Thymus (tissue), 14 donors: ENCODE data around the gene MRE11. TPM values are rescaled to one million over a fixed set of nuclear protein-coding genes. Genes with fewer than 3 reads are reported as not detected.
A peak's percentile ranks its signal among the peaks of the same experiment; 100 is the strongest.

Source experiments
- DNase-seq, 9 donors: peaks; one replicate each; pipeline ENCODE4 v3.0.0-alpha.2; 2013; ENCODE audit warnings: low spot score in 9 of 9, low read depth in 6 of 9, missing footprints in 1 of 9
- H3K27ac ChIP-seq, 2 donors: one replicate each; pipeline ENCODE4 v1.5.1; 2013; ENCODE audit warnings: control low read depth in 1 of 2, low read depth in 1 of 2, low read length in 1 of 2, mild to moderate bottlenecking in 1 of 2, moderate library complexity in 1 of 2
- H3K27me3 ChIP-seq, 2 donors: one replicate each; pipeline ENCODE4 v1.5.1; 2013; ENCODE audit warnings: low read length in 1 of 2; ENCODE audit not compliant: control insufficient read depth in 2 of 2, insufficient read depth in 1 of 2
- H3K36me3 ChIP-seq, 2 donors: one replicate each; pipeline ENCODE4 v1.5.1; 2013; ENCODE audit warnings: low read length in 1 of 2, mild to moderate bottlenecking in 1 of 2, moderate library complexity in 1 of 2; ENCODE audit not compliant: control insufficient read depth in 2 of 2, insufficient read depth in 2 of 2
- H3K4me1 ChIP-seq, 2 donors: one replicate each; pipeline ENCODE4 v1.5.1; 2013; ENCODE audit warnings: low read length in 2 of 2; ENCODE audit not compliant: control insufficient read depth in 2 of 2, insufficient read depth in 2 of 2
- H3K4me3 ChIP-seq, 2 donors: one replicate each; pipeline ENCODE4 v1.5.1; 2013; ENCODE audit warnings: low read length in 2 of 2, control low read depth in 1 of 2, mild to moderate bottlenecking in 1 of 2
- H3K9me3 ChIP-seq, 2 donors: one replicate each; pipeline ENCODE4 v1.5.1; 2013; ENCODE audit warnings: low read length in 1 of 2, mild to moderate bottlenecking in 1 of 2; ENCODE audit not compliant: control insufficient read depth in 2 of 2, insufficient read depth in 1 of 2
- whole genome bisulfite sequencing: extraction: QIAGEN DNeasy Blood & Tissue Kit; methylation state at CpG from one replicate; pipeline ENCODE4 v1.1.7; 2013; 5-methylcytosine and 5-hydroxymethylcytosine counted together
- long read RNA-seq, 10 donors: transcript quantifications; one replicate each; lab custom pipeline, GENCODE V29; 2026
- polyA plus RNA-seq: library from polyadenylated mRNA; stranded (reverse); fragments of 200-250 nt; gene quantifications from one replicate; pipeline ENCODE4 v1.2.3, GENCODE V29; 2013
- total RNA-seq: library from RNA; stranded (reverse); fragments of 120-200 nt; gene quantifications from one replicate; pipeline ENCODE4 v1.2.4, GENCODE V29; 2013
- donor health status: healthy.

MRE11 gene
- total RNA-seq (26.8 TPM), polyA plus RNA-seq (11.7 TPM)
- long read RNA-seq, donor 1 = 0 reads
- long read RNA-seq, donor 2 = 0 reads
- long read RNA-seq, donor 3 = 0 reads
- long read RNA-seq, donor 4, full-length matches to known transcripts = 3 of 26 reads
- long read RNA-seq, donor 4, partial matches to known transcripts = 23 of 26 reads
- long read RNA-seq, donor 4, other reads (novel, unspliced or antisense) = 0 of 26 reads
- long read RNA-seq, donor 5, full-length matches to known transcripts = 1 of 6 reads
- long read RNA-seq, donor 5, partial matches to known transcripts = 5 of 6 reads
- long read RNA-seq, donor 5, other reads (novel, unspliced or antisense) = 0 of 6 reads
- long read RNA-seq, donor 6, full-length matches to known transcripts = 1 of 1 reads
- long read RNA-seq, donor 6, partial matches to known transcripts = 0 of 1 reads
- long read RNA-seq, donor 6, other reads (novel, unspliced or antisense) = 0 of 1 reads
- long read RNA-seq, donor 7, full-length matches to known transcripts = 1 of 1 reads
- long read RNA-seq, donor 7, partial matches to known transcripts = 0 of 1 reads
- long read RNA-seq, donor 7, other reads (novel, unspliced or antisense) = 0 of 1 reads
- long read RNA-seq, donor 8 = 0 reads
- long read RNA-seq, donor 9 = 0 reads
- long read RNA-seq, donor 10, full-length matches to known transcripts = 1 of 1 reads
- long read RNA-seq, donor 10, partial matches to known transcripts = 0 of 1 reads
- long read RNA-seq, donor 10, other reads (novel, unspliced or antisense) = 0 of 1 reads

DNA sequence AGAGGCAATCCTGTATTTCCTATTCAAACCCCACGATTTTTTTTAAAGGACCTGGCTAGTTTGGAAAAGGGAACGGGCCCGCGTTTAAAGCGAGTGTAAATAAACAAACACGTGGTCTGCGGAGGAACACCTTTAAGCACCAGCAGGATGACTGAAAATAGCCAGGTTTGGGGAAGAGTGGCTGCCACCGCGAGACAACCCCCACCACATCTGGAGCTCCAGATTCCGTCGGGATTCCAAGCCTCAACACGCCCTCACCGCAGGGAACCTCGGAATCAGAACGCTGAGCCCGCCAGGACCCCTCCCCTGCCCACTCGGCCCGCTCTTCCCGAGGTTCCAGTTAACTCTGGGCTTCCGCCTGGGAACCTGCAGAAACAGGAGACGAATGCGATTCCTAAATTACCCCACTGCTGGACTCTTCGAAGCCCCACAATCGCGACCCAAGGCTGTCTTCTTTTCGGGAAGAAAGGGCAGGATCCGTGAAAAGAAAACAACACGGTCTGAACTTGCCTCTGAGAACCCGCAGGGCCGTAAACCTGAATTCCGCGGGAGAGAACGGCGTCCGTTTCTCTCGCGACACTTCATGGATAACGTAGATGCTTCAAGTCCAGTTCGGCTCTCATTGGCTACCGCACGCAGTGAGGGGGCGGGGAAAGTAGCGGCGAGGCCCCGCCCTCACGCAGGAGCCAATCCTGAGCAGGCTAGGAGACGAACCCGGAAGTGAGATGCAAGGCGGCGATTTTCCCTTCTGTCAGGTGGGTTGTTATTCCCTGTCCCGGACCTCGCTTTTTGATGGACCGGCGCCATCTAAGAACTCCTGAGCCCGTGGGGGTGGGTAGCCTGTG, at the start of gene MRE11, which contains the start of gene ANKRD49:
MRE11 (minus strand) TSS at position 564 of the 845 bp plus-strand sequence. CDS start 1,043 bp downstream, outside the sequence.
ANKRD49 (plus strand) TSS at position 704 of the 845 bp plus-strand sequence. CDS start 2,710 bp downstream, outside the sequence.
- Histone ChIP-seq H3K4me3 (peak within 1 kb of the TSS; percentile 75 to 82), H3K36me3 (peaks cover 17 to 34% of the 10 kb centered on the region in 2 donors), H3K27ac (peak within 1 kb of the TSS; percentile 85 to 89), H3K27me3 (no peaks in the 10 kb centered on the region), H3K4me1 (peaks cover 0 to 4% of the 10 kb centered on the region in 2 donors), H3K9me3 (no peaks in the 10 kb centered on the region)
- WGBS = under 1% methylated on average over 55 of the region's 55 CpGs
- peak; percentile 94 to 99 (median 97) for DNase-seq

DNA sequence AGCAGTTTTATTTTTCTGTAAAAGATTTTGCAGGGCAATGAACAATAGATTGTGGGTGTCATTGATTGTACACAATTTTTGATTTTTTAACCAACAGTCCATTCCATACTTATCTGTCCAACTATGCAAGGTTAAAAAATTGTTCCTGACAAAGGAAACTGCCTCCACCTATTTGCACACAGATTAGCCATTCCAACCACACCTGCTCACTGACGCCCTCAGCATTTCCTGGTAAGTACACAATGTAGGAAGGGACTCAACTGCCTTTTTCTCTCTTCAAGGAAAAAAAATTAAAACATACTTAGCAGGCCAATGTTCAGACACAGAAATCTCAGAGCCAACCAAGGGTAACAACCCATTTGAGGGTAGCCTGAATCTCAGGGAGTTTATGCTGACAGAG, 45.8 kb upstream of the MRE11 start:
- Histone ChIP-seq H3K27ac (no peak overlapping the region), H3K4me1 (peaks cover 0 to 9% of the 10 kb centered on the region in 2 donors), H3K9me3 (no peaks in the 10 kb centered on the region), H3K27me3 (no peaks in the 10 kb centered on the region), H3K36me3 (no peaks in the 10 kb centered on the region), H3K4me3 (no peak overlapping the region)
- WGBS = 47% methylated on average over 1 of the region's 1 CpG
- DNase-seq = no peak

DNA sequence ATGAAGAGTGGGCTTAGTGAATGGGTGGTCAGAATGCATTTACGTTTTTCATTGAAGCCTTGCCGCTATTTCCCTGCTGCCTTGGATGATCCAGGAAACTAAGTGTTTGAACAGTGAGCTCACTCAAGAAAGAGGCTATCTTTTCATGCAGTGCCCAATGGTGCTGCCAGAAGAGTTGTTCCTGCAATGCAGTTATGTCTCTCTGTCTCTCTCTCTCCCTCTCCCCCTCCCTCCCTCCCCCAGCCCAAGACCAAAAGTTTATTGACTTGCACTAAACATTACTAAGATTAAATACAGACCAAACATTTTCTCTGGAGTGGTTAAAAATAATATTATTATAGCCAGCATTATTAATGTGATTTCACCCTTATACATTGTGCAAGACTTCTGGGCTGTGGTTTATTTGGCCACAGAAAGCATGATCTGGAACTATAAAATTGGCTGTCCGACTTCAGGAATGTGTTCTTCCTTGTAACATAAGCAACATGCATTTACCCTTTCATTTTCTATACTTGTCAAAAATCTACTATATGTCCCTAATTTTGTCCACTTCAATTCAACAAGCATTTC, 43.5 kb upstream of the MRE11 start:
- no peaks in the 10 kb centered on the region for H3K9me3 ChIP-seq
- WGBS = 94% methylated on average over 3 of the region's 3 CpGs
- H3K27me3 ChIP-seq = no peaks in the 10 kb centered on the region
- no peak overlapping the region for H3K27ac ChIP-seq
- no peak for DNase-seq
- H3K4me1 ChIP-seq = no peaks in the 10 kb centered on the region
- no peak overlapping the region for H3K4me3 ChIP-seq
- no peaks in the 10 kb centered on the region for H3K36me3 ChIP-seq

DNA sequence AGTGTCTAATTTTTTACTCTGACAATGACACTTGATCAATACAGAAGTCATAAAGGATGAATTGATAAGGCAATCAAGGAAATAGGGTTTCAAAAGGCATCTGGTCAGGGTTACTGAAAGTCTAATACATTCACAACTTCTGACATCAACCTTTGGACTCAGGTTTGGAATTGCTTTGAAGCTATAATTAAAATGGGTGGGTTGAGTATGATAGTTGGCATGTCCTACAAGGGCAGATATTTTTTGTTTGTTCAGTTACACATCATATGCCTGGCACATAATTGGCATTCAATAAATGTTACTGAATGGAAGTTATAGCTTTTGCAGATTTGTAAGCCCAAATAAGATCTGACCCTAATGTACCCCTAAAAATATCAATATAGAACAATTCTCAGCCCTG, 42.7 kb upstream of the MRE11 start:
- Histone ChIP-seq H3K4me3 (no peak overlapping the region), H3K9me3 (no peaks in the 10 kb centered on the region), H3K27ac (no peak overlapping the region), H3K4me1 (no peaks in the 10 kb centered on the region), H3K27me3 (no peaks in the 10 kb centered on the region), H3K36me3 (no peaks in the 10 kb centered on the region)
- DNase-seq = no peak

DNA sequence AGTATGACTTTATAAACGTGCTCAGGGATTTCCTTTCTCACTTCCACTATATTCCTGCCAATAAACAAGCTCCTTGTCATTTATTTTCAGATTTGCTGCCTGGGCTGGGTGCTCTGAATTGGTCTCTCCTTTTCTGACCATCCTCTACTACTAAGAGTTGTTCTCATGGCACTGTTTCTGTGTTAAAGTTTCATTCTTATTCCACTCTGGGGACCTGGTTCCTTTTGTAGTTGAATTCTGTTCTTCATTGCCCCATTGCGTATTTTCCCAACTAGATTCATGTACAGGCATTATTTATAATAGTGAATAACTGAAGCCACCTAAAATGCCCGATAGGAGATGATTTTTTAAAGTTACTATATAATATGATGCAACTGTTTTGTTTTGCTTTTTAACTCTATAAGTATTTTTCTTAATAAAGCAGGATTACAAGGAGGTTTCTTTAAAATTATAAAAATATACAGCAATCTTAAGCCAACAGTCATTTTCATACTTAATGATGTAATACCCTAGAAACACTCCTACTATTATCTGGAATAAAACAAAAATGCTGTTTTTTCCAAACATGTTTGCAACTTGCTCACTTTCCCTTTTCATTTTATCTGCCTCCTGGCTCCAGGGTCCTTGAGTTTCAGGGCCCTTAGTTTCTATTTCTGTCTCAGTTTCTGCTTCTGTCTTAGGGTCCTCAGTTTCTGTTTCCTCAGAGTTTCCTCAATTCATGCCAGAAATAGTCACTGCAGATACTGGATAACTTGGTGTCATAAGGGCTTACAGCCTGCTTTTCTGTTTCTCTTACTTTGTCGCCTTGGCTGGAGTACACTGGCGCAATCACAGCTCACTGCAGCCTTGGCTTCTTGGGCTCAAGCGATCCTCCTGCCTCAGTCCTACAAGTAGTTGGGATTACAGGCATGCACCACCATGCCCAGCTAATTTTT, 40.3 kb upstream of the MRE11 start:
- Histone ChIP-seq H3K9me3 (no peaks in the 10 kb centered on the region), H3K27ac (no peak overlapping the region), H3K36me3 (no peaks in the 10 kb centered on the region), H3K4me1 (no peaks in the 10 kb centered on the region), H3K27me3 (no peaks in the 10 kb centered on the region), H3K4me3 (no peak overlapping the region)
- WGBS = 88% methylated on average over 6 of the region's 6 CpGs
- no peak for DNase-seq

DNA sequence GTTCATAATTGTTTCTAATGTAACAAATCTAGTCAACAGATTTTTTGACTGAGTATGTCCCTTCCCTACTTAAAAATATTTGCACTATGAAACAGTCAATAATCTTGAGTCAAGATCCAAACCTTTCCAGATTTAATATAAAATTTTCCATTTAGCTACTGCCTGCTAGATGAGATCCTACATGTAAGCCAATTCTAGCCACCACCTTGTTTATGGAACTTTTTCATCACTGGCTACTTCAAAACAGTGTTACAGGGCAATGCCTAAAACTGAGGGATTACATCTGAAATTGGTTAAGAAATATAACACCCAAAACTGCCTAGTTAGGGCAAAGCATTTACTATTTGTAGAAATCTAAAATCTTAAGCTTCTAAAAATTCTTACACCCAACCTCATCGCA, 39.6 kb upstream of the MRE11 start:
- WGBS = 97% methylated on average over 1 of the region's 1 CpG
- no peaks in the 10 kb centered on the region for H3K4me1 ChIP-seq
- H3K27ac ChIP-seq = no peak overlapping the region
- H3K4me3 ChIP-seq = no peak overlapping the region
- H3K9me3 ChIP-seq = no peaks in the 10 kb centered on the region
- H3K36me3 ChIP-seq = no peaks in the 10 kb centered on the region
- H3K27me3 ChIP-seq = no peaks in the 10 kb centered on the region
- DNase-seq = no peak

DNA sequence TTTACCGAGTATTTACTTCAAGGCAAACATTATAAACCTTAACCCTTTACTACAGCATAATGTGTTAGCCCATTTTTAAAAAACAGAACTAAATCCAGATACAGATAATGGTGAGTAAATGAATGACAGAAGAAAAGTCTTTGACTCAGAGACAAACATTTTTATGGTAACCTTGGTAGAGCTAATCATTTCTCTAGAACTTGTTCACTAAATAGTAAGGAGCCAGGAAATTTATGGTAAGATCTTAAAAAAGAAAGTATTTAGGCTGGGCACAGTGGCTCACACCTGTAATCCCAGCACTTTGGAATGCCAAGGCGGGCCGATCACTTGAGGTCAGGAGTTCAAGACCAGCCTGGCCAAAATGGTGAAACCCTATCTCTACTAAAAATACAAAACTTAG, 38.6 kb upstream of the MRE11 start:
- no peak for DNase-seq
- Histone ChIP-seq H3K36me3 (no peaks in the 10 kb centered on the region), H3K9me3 (no peaks in the 10 kb centered on the region), H3K27ac (no peak overlapping the region), H3K27me3 (no peaks in the 10 kb centered on the region), H3K4me1 (no peaks in the 10 kb centered on the region), H3K4me3 (no peak overlapping the region)
- 98% methylated on average over 3 of the region's 3 CpGs for WGBS

DNA sequence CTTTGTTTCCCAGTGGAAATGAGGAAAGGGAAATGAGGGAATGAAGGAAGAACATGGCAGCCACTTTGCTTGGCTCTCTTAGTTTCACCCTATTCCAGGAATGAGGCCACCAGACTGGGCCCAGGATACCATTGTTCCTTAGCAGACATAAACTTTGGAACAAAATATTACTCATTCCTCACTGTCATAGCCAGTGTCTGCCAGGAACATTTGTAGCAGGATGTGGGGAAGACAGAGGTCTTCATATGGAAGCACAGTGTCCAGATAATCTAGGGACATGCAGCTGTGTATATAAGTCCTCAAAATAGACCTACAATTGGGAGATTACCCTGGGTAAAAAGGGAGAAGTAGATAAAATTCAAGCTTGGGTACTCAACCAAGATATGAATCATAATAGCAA, 34.9 kb upstream of the MRE11 start:
- DNase-seq = no peak
- H3K9me3 ChIP-seq = no peaks in the 10 kb centered on the region
- H3K27ac ChIP-seq = no peak overlapping the region
- no peaks in the 10 kb centered on the region for H3K4me1 ChIP-seq
- H3K4me3 ChIP-seq = no peak overlapping the region
- H3K36me3 ChIP-seq = no peaks in the 10 kb centered on the region
- H3K27me3 ChIP-seq = no peaks in the 10 kb centered on the region
